NB4 (cell line): Measurements from ENCODE around the gene LIAS.

Source experiments
- DNase-seq: peaks from one replicate; pipeline ENCODE4 v3.0.0; 2010; ENCODE audit warnings: low read depth
- H3K4me3 ChIP-seq: one replicate; pipeline ENCODE4 v1.5.1; 2011; ENCODE audit warnings: mild to moderate bottlenecking, low read depth, low read length, moderate library complexity
- CTCF ChIP-seq: IDR thresholded peaks from one replicate; pipeline ENCODE4 v1.5.1; 2012; ENCODE audit warnings: low read depth, low read length
- MAX ChIP-seq: IDR thresholded peaks from 2 replicates; pipeline ENCODE4 v1.6.1; 2011; ENCODE audit warnings: low read depth, low read length
- MYC ChIP-seq: IDR thresholded peaks from 2 replicates; pipeline ENCODE4 v1.6.1; 2011; ENCODE audit warnings: low read depth, low read length
- POLR2A ChIP-seq: IDR thresholded peaks from 2 replicates; pipeline ENCODE4 v1.6.1; 2011; ENCODE audit warnings: mild to moderate bottlenecking; ENCODE audit not compliant: insufficient read length; ENCODE audit errors: extremely low read depth

Gene LIAS

GRCh38 chr4:39441593-39441992 lies 17.3 kb upstream of the LIAS start:
- DNase-seq, result no peak
- TF ChIP-seq CTCF, result no peak
- TF ChIP-seq POLR2A, result no peak
- H3K4me3 ChIP-seq, result no peak overlapping the region

- no peak overlapping the region for H3K4me3 ChIP-seq
- TF ChIP-seq CTCF (no peak), MYC (no peak), MAX (no peak), POLR2A (no peak)
- no peak for DNase-seq
These were observed 15.9 kb upstream of the LIAS start for GRCh38 chr4:39442998-39443397.

GRCh38 chr4:39446483-39446841 lies 12.4 kb upstream of the LIAS start:
- DNase-seq, result no peak
- no peak overlapping the region for H3K4me3 ChIP-seq
- TF ChIP-seq CTCF, result no peak
- no peak for TF ChIP-seq POLR2A
- TF ChIP-seq MYC, result no peak
- no peak for TF ChIP-seq MAX

GRCh38 chr4:39446842-39447573 lies 11.8 kb upstream of the LIAS start:
- no peak overlapping the region for H3K4me3 ChIP-seq
- peak; percentile 25 for DNase-seq
- TF ChIP-seq MAX (no peak), MYC (no peak), CTCF (no peak), POLR2A (no peak)

- no peak for TF ChIP-seq CTCF
- TF ChIP-seq POLR2A, result no peak
- TF ChIP-seq MYC, result no peak
- TF ChIP-seq MAX, result no peak
- no peak overlapping the region for H3K4me3 ChIP-seq
- DNase-seq, result no peak
These were observed 8.2 kb upstream of the LIAS start for GRCh38 chr4:39450618-39451017.

- no peak for TF ChIP-seq CTCF
- TF ChIP-seq POLR2A, result peak; percentile 19
- no peak overlapping the region for H3K4me3 ChIP-seq
These were observed 7.3 kb upstream of the LIAS start for GRCh38 chr4:39451423-39452023.

More at GRCh38 chr4:39451423-39452023, 7.3 kb upstream of the LIAS start:
- peak; percentile 30 for DNase-seq
